ENCODE results near the gene IFT80.

DNA sequence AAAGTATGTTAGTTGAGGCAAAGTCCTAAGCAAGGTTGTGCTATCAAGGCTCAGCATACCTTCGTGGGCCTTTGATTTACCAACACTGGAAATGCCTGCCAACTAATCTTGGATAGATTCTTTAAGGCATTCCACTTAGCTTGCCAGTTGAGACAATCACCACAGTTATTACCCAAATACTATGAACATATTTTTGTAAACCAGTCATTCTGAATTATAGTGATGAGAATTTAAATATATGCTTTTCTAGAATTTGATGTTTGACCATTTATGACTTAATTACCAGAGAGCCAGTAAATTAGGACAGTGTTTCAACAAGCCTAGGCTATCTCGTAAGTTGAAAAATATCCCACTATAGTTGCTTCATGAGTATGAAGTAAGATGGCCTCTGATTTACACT, 35.0 kb upstream of the IFT80 start:
- TF ChIP-seq CTCF (IDR thresholded peaks at IDR 0.05) (no peak), POLR2A (IDR thresholded peaks at IDR 0.05) (no peak)

All from adrenal gland (tissue), 5 donors.